ENCODE data around the gene S100A9.

- TF ChIP-seq, protein P1, sequence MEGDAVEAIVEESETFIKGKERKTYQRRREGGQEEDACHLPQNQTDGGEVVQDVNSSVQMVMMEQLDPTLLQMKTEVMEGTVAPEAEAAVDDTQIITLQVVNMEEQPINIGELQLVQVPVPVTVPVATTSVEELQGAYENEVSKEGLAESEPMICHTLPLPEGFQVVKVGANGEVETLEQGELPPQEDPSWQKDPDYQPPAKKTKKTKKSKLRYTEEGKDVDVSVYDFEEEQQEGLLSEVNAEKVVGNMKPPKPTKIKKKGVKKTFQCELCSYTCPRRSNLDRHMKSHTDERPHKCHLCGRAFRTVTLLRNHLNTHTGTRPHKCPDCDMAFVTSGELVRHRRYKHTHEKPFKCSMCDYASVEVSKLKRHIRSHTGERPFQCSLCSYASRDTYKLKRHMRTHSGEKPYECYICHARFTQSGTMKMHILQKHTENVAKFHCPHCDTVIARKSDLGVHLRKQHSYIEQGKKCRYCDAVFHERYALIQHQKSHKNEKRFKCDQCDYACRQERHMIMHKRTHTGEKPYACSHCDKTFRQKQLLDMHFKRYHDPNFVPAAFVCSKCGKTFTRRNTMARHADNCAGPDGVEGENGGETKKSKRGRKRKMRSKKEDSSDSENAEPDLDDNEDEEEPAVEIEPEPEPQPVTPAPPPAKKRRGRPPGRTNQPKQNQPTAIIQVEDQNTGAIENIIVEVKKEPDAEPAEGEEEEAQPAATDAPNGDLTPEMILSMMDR (IDR thresholded peaks at IDR 0.05), result no peak
- no peak for TF ChIP-seq POLR2AphosphoS5 (IDR thresholded peaks at IDR 0.05; ENCODE audit: low read depth, low read length)
These were observed 47.1 kb upstream of the S100A9 start for GRCh38 chr1:153310526-153310925.

All from Panc1 (cell line).